GM19452 (cell line): ENCODE measurements around the gene SOCS3.

Experiments
- ATAC-seq: cut with Tn5 transposase; IDR thresholded peaks from one replicate; pipeline ENCODE4 v1.9.1; 2021; ENCODE audit not compliant: unreplicated experiment

The SOCS3 gene

DNA sequence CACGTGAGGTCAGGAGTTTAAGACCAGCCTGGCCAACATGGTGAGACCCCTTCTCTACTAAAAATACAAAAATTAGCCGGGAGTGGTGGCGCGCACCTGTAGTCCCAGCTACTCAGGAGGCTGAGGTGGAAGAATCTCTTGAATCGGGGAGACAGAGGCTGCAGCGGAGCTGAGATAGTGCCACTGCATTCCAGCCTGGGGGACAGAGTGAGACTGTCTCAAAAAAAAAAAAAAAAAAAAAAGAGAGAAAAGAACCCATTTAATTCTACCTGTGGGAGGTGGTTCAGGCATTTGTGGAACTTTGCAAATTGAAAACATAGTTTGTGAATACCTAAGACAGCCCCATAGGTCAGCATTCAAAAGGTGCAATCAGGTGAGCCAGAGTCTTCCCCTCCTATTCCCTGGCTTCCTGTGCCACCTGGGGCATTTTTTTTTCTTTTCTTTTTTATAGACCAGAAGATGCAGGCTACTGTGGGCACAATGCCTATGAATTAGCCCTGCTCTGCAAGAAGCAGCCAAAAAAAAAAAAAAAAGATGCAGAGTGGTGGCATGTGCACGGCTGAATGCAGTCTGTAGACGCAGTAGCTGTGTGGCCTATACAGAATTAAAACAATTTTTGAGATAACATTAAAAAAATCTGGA lies 9.1 kb upstream of the SOCS3 start:
- ATAC-seq: no peak

DNA sequence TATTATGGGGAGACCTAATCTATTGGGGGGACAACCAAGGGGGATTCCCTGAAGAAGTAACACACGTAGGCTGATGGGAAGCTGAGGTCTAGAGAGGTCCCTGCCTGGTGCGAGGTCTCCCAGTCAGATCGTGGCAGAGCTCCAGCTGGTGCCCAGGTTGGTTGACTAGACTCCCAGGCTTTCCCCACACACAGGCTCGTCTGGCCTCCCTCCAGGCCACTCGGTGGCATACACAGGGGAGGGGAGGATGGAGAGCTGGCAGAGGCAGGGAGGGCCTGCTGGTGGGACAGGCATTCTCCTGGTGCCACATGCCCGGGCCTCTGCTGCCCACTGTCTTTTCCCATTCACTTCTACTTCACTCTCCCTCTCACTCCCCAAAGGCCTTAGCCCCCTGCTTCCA lies 8.5 kb upstream of the SOCS3 start:
- ATAC-seq: no peak

- no peak for ATAC-seq
These were observed 7.3 kb upstream of the SOCS3 start for GRCh38 chr17:78367193-78367592.

DNA sequence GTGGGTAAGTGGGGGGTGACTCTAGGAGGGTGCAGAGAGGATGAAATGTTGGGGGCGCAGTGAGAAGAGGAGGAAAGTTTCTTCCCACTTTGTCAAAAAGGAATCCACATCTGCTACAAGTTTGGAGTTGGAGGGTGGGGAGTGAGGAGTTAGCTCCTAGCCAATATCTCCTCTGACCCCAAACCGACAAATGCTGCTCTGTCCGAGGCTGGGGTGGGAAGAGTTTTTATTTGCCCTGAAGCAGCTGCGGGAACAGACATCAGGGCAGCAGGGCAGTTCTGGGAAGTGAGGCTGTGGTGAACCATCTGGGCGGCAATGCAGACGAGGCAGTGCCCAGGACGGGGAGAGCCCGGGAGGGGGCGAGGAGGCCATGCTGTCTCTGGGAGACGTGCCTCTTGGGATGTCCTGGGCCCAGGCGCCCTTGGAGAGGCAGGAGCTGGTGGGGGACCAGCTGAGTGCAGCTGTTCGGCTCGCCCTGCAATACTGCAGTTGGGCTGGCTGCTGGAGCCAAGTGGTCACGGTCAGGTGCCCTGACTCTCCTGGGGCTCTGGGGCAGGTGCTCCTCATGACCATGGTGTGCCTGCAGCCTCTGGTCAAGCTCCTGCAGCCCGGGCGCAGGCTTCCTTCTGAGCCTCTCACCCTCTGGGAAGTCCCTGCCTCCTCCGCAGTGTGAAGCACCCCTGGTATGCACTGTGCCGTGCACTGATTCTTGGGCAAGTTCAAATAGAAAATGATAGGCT lies 6.4 kb upstream of the SOCS3 start:
- ATAC-seq: no peak

DNA sequence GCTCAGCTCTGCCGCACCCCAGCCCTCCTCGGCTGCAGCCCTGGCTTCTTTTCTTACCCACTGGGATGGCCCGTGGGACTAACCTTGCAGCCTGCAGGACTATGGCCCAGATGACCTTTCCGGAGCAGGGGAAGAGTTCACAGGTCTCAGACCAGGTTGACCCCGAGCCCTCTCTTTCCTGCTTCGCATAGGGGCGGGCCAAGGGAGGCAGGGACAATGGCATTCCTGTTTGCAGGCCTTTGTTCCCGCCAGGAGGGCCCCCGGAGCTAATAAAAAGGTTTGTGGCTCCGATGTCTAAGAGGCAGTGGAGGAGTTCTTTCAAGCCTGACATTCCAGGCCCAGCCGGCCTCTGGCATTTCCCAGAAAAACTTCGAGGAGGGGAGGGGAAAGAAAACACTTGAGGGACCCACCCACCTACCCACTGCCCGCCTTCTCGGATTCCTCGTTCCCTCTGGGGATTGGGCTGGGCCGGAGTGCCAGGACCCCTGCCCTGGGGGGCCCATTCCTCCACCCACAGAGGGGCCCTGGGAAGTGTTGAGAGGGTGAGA lies 5.8 kb upstream of the SOCS3 start:
- no peak for ATAC-seq

- no peak for ATAC-seq
These were observed 4.8 kb upstream of the SOCS3 start for GRCh38 chr17:78364436-78365281.

DNA sequence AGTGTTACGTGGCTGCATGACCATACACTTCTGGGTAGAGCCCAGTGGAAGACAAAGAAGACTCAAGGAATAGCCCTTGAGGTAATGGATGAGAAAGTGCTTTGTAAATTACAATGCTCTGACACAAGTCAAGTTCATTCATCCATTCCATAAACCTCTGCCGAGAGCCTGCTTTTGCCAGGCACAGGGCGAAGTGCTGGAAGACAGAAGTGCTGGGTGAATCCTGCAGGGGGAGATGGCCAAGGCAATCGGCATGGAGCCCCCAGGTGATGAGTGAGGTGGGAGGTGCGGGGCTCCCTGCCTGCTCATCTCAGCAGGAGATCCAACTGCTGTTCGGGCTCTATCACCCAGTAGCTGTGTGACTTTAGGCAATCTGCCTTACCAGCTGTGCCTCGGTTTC lies 2.8 kb upstream of the SOCS3 start:
- no peak for ATAC-seq

DNA sequence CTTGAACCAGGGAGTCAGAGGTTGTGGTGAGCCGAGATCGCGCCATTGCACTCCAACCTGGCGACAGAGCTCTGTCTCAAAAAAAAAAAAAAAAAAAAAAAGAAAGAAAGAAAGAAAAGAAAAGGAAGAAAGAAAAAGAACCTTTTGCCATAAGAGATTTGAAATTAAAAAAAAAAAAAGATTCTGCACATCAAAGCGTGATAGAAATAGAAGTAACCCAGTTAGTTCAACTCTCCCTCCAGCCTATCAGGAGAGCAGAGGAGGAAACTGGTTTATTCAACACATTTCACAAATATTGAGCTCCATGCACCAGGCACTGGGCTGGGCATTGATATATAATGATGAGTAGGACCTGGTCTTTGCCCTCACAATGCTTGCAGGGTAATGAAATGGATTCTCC lies 2.4 kb upstream of the SOCS3 start:
- ATAC-seq: no peak

DNA sequence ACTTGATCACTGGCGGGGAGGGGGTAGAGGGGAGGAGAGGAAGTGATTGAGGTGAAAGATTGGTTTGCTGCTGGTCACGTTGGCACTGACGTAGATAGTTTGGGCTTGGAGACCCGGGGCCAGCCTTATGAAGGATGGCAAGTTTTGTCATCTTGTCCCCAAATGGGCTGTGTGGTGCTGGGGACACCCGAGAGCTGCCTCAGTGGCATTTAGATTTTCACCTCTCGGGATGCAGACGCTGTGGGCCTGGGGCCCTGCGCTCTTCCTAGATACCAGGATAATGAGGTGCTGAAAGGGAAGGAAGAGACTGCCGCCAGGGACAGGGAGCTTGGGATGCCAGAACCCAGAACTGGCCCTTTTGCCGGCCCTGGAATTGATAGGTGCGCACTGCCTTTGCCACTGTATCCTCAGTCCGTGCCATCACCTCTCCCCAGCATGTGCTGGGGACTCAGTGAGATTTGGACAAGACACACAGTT lies 1.4 kb upstream of the SOCS3 start:
- no peak for ATAC-seq

GRCh38 chr17:78360371-78361224 lies 721 bp upstream of the SOCS3 start:
- peak; percentile 9 for ATAC-seq

DNA sequence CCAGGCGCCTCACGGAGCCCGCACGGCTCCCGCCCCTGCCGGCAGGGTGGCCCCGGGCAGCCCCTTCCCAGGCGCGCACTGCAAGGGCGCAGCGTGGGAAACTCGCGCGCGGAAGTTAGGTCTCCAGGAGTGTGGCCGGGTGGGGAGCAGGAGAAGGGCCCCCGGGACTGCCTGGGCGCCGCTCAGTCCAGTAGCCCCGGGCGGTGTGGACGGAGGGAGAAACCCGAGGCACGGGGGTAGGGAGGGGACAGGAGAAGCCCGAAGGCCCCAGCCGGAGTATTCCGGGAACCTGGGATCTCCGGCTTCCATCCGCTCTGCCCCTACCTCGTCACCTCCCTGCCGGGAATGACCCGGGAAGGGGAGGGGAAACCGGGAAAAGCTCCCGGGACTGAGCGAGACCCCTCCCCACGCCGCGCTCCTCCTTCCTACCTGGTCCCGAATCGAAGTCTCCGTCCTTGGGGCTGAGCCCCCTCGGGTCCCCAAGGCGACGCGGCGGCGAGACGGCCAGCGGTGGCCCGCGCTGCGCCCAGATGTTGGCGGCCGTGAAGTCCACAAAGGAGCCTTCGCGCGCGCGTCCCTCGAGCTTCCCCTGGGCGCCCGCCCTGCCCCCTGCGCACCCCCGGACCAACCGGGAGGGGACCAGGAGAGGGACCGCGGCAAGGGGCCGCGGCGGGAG lies 418 bp downstream of the SOCS3 start:
- no peak for ATAC-seq

DNA sequence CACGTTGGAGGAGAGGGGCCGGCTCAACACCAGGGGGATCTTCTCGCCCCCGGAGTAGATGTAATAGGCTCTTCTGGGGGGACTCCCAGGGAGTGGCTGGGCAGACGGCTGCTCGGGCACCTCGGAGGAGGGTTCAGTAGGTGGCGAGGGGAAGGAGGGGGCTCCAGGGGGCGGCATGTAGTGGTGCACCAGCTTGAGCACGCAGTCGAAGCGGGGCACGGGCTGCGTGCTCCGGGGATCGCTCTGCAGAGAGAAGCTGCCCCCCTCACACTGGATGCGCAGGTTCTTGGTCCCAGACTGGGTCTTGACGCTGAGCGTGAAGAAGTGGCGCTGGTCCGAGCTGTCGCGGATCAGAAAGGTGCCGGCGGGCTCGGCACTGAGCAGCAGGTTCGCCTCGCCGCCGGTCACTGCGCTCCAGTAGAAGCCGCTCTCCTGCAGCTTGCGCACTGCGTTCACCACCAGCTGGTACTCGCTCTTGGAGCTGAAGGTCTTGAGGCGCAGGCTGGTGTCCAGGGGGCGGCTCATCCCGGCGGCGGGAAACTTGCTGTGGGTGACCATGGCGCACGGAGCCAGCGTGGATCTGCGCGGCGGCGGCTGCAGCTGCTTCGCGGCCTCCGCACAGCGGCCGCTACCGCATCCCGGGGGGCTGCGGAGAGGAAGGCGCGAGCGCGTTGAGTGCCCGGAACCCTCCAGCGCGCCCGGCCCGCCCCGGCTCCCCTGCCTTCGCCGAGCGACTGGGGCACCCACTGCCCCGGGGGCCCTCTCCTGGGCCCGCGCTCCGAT lies 1.1 kb downstream of the SOCS3 start:
- no peak for ATAC-seq

- ATAC-seq: no peak
These were observed 2.0 kb downstream of the SOCS3 start for GRCh38 chr17:78357672-78358537.

- ATAC-seq: no peak
These were observed 2.7 kb downstream of the SOCS3 start for GRCh38 chr17:78357177-78357586.

DNA sequence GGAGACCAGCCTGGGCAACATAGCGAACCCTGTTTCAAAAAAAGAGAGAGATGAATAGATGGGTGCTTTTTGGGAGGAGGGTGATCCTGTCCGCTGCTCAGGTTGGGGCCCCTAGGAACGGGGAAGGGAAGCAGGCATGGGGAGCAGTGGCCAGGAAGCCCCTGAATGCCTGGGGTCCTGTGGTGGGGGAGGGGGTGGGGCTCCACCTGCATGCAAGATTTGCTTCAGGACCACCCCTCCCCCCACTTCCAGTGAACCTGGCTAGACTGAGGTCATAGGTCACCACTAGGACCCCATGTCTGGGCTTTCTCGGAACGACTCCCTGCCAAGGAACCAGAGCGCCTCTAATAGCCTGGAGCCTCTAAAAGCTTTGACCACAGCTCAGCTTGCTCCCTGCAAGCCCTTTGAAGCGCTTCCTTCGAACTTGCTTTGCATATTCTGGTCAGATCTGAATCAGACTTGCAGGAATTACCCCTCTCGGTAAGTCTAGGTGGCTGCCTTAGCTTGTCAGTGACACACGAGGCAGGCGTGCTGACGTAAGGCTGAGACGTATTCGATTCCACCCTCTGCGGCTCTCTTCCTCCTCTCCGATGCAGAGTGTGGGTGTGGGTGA lies 3.7 kb downstream of the SOCS3 start:
- ATAC-seq: peak; percentile 54

DNA sequence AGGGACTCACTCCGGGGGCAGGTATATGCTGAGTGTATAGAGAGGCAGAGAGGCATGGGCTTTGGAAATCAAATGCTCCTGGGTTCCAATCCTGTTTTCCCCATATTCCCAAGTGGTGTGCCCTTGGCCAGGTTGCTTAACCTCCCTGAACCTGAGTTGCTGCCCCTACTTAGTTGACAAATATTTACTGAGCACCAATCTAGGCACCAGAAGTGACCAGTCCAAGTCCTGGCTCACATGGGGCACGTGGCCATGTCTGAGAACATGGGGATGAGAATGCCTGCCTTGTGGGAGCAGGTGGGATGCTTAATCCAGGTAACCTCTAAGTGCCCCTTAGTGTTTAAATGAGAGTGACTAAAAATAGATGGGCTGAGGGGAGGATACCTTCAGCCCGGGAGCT lies 4.2 kb downstream of the SOCS3 start:
- ATAC-seq: no peak

DNA sequence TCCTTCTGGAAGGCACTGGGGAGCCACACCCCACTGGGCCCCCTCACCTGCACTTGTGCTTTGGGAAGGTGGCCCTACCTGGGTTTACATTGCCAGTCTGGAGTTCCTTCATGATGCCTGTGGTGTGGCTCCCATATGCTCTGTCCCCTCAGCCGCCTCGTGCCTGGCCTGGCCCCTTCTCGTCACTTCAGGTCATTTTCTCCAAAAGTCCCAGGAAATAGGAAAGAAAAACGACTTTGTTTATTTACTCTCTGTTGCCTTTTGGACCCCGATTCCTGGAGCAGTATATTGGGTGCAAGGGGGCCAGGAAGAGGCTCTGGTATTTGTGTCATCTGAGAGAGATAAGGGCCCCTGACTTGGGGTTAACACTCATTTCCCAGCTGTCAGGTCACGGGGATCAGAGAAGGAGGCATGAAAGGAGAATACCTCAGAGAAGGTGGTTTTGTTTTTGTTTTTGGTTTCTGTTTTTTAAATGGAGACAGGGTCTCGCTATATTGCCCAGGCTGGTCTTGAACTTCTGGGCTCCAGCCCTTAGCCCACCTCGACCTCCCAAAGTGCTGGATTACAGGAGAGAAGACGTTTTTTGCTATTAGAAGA lies 4.7 kb downstream of the SOCS3 start:
- no peak for ATAC-seq
